NCI-H446 (cell line): Measurements from ENCODE around the gene PI16.

Experiments used
- DNase-seq, 2 experiments: peaks; one replicate each; lab custom pipeline; 2025; lab: John Stamatoyannopoulos, UW

The PI16 gene

GRCh38 chr6:36999751-37000125, 45.2 kb downstream of the PI16 start:
- peak in 1 of 2 experiments; percentile 26 for DNase-seq

GRCh38 chr6:37004044-37004980, 49.8 kb downstream of the PI16 start:
- DNase-seq: no peak

GRCh38 chr6:37005061-37005810, 50.7 kb downstream of the PI16 start, which contains the start of gene FGD2:
TSS of gene FGD2 (plus strand) at chr6:37005655. CDS start at chr6:37005818, 163 bp downstream.
- DNase-seq: no peak

GRCh38 chr6:37005827-37006567, 51.5 kb downstream of the PI16 start:
- DNase-seq: no peak

GRCh38 chr6:37006793-37007339, 52.3 kb downstream of the PI16 start:
- DNase-seq: no peak

- DNase-seq: no peak
Observed at GRCh38 chr6:37007340-37008043, 53.0 kb downstream of the PI16 start.

- DNase-seq: no peak
Observed at GRCh38 chr6:37008484-37009465, 54.2 kb downstream of the PI16 start.

GRCh38 chr6:37010402-37010892, 55.9 kb downstream of the PI16 start:
- no peak for DNase-seq

- DNase-seq: no peak
Observed at GRCh38 chr6:37011656-37012378, 57.3 kb downstream of the PI16 start.

GRCh38 chr6:37013516-37014491, 59.3 kb downstream of the PI16 start:
- DNase-seq: no peak
